Gastroesophageal sphincter (tissue), 3 donors: Measurements from ENCODE around the gene MPDU1.

Experiments used
- CTCF ChIP-seq, 4 experiments: fragments of 200-600 bp in 2 of 4; fragments of 450-650 bp in 2 of 4; sonication (generic) in 1 of 4; IDR thresholded peaks; one replicate each; pipeline ENCODE4 v1.5.1; 2017 to 2019; ENCODE audit warnings: antibody characterized with exemption in 4 of 4, mild to moderate bottlenecking in 2 of 4, moderate library complexity in 2 of 4
- POLR2A ChIP-seq, 2 donors: fragments of 450-650 bp; IDR thresholded peaks; one replicate each; pipeline ENCODE4 v1.6.1; 2017; ENCODE audit warnings: antibody characterized with exemption in 2 of 2, mild to moderate bottlenecking in 2 of 2, moderate library complexity in 1 of 2

- no peak for TF ChIP-seq POLR2A (IDR thresholded peaks at IDR 0.05)
- no peak for TF ChIP-seq CTCF (IDR thresholded peaks at IDR 0.05)
These were observed 14.1 kb upstream of the MPDU1 start for GRCh38 chr17:7569571-7569970.
